ENCODE data around the gene BRF1.

- TF ChIP-seq CTCF (IDR thresholded peaks at IDR 0.05; ENCODE audit: insufficient read depth, low read length, poor library complexity, severe bottlenecking) (no peak), EZH2phosphoT487 (conservative IDR thresholded peaks at IDR 0.05; ENCODE audit: low read length) (no peak)
These were observed 132.7 kb downstream of the BRF1 start for GRCh38 chr14:105168093-105168420.

Data from SU-DHL-6 (cell line).